CD4-positive, alpha-beta T cell treated with Interleukin-6 for 4 hours (primary cell): ENCODE results near the gene TMEM135.
A peak's percentile ranks its signal among the peaks of the same experiment; 100 is the strongest.
"Not testable (repeated sequence)": the region's sequence is repeated elsewhere in the genome, so short reads cannot be mapped to it uniquely, and the experiment has no call there.

ENCODE experiments used
- DNase-seq: peaks from one replicate; pipeline ENCODE4 v3.0.0-alpha.2; 2020; ENCODE audit warnings: mixed read lengths

Gene TMEM135

DNA sequence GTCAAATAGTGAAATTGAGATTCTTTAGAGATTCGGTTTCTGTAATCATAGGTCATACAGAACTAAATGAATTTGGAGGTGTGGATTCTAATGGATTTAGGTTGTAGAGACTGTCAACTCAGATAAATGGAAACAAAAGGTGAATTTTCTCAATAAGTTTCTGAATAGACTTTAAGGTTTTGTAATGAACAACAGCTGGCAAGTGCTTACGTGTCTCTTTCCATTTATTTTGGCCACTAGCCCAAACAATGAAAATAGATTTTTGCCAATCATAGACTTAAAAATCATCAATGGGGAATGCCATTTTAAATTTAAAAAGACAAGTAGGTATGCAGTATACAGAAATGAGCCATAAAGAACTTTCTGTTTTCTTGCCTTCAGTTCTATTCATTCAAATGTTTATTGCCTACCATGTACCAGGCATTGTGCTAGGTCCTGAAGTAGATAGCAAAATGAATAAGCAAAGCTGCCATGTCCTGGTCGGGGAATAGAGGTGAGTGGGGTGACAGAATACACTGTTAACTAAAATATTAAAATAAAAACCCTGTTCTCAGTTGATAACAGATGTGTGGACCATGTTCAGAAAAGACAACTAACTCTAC lies 16.9 kb upstream of the TMEM135 start:
- no peak for DNase-seq

DNA sequence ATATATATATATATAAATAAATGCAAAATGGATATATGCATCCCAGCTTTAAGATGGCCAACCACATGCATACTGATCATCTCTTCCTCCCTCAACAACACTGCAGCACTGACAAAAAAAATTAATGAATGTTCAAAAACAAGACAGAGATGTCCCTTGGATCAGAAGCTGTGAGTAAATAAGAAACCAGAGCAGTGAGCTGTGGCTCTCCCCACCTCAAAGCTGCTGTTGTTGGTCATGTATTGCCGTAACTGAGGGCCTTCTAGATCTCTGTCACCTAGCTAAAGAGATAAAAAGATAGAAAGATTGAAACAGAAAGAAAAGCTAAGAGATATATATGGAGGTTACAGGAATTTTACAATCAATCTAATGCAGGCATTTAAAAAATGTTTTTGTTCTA lies 15.5 kb upstream of the TMEM135 start:
- no peak for DNase-seq

DNA sequence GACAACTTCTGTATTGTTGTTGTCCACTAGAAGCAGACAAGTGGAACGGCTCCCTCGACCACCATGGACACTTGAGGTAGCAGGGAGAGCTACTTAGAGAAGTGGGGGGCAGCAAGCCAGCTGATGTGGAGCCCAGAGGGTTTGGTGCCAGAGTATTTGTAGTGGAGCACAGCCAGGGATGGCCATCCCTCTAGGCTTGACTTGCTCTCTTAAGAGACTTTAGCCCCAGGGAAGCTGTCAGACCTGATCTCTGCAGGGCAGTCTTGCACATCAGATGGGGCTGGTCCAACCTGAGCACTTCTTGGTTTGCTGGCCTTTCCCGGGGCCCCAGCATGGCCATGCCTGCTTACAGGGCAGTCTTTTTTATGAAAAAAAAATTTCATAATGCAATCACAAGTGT lies 15.0 kb upstream of the TMEM135 start:
- no peak for DNase-seq

DNA sequence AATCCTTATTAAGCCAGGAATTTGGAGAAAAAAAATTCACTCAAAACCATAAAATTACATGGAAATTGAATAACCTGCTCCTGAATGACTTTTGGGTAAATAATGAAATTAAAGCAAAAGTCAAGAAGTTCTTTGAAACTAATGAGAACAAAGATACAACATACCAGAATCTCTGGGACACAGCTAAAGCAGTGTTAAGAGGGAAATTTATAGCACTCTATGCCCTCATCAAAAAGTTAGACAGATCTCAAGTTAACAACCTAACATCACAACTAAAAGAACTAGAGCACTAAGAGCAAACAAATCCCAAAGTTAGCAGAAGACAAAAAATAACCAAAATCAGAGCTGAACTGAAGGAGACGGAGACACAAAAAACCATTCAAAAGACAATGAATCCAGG lies 11.3 kb upstream of the TMEM135 start:
- not testable (repeated sequence) for DNase-seq

DNA sequence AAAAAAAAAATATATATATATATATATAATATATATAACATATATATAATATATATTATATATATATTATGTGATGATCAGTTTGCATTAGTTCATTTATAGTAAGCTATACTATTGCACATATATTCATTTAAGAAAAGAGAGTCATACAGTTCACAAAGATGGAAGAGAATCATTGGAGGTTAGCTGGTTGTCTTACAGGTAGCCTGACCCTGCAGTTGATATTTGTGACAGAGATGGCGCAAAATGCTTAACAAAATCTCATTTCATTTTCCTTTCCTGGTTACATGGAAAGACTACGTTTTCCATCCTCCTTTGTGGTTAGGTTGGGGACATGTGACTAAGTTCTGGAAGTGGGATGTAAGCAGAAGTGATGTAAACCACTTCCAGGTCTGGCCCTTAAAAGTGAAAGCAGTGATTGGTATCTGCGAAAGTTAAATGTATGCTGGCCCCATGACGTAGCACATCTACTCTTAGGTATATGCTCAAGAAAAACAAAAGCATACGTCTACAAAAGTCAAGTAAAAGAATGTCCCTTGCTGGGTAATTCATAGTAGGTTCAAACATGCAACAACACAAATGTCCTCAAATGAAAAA lies 7.2 kb upstream of the TMEM135 start:
- no peak for DNase-seq

DNA sequence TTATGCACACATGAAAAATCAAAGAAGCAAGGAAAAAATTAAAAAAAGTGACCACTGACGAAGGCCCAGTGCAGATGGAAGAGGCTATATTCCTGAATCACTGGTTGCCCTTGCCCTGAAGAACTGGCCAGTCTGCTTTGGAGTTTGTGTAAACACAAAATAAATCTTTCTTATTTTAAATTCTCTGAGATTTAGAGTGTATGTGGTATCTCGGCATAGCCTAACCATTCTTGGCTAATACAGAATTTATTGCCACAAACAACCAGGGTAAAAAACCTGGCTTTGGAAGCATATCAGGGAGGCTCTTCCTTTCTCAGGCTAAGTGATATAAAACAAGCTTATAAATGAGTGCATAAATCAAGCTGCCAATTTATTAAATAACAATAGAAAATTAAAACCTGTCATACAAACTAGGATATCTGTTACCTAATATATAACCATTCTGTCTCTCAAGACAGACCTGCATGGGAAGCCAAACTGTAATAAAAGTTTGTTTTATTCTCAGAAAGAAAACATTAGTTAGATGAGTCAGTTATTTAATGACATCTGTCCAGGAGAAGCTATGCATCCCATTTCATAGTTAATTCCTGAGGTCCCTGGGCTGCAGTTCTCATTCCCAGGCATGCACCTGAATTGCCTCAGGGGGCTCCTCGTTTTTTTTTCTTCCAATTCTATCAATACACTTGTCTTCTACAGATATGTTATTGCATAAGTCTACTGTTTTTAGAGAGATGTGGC lies 6.1 kb upstream of the TMEM135 start:
- no peak for DNase-seq

DNA sequence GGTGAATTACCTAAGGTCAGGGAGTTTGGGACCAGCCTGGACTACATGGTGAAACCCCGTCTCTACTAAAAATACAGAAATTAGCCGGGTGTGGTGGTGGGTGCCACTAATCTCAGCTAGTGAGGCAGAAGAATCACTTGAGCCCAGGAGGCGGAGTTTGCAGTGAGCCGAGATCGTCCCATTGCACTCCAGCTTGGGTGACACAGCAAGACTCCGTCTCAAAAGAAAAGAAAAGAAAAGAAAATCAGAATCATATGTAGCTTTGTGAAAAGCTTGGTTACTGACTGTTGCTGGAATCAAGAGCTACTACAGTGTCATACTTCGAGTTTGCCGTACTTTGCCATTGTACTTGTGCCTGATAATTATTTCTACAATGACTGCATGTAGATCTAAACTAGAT lies 4.2 kb upstream of the TMEM135 start:
- DNase-seq, result no peak

DNA sequence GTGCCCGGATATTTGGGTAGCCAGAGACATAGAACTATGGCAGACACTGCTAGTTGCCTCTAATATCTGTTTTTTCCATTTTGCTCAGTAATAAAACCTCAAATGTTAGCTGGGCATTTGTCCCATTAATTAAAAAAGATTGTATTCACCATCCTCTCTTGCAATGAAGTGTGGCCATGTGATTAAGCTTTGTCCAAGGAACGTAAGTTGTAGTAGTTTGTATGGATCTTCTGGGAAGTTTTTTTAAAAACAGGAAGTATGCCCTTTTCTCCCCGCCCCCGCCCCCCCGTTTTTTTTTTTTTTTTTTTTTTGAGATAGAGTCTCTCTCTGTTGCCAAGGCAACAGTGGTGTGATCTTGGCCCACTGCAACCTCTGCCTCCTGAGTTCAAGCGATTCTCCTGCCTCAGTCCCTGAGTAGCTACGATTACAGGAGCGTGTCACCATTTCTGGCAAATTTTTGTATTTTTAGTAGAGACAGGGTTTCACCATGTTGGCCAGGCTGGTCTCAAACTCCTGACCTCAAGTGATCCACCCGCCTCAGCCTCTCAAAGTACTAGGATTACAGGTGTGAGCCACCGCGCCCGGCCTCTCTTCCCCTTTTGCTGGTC lies 1.7 kb upstream of the TMEM135 start:
- DNase-seq, result no peak

DNA sequence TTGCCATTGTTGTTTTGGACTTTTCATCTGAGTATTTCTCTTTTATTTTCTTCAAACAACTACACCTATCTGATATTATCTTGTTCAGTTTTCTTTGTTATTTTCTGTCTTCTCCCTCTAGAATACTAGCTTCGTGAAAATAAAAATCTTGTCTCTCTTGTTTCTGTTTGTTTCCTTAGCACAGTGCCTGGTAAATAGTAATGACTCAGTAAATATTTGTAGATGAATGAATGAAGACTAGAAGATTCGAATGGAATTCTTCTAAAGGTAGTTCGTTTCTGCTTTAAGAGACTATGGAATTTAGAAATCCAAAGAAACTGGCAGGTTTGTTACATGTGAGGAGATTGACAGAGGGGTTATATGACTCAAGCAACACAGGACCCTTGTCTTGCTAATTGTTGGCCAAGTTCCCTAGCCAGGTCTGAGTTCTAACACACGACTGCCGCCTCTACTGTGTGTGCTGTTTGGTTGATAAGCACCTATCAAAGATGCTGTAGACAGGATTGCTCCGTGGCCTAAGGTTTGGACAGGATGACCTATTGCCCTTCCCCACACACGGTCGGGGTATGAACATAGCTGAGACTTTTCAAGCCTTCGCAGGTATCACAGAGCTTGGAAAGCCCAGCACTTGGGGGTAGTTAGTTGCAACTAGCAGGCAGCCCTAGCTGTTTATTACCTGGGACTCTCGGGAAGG lies 831 bp upstream of the TMEM135 start:
- DNase-seq, result peak; percentile 8

DNA sequence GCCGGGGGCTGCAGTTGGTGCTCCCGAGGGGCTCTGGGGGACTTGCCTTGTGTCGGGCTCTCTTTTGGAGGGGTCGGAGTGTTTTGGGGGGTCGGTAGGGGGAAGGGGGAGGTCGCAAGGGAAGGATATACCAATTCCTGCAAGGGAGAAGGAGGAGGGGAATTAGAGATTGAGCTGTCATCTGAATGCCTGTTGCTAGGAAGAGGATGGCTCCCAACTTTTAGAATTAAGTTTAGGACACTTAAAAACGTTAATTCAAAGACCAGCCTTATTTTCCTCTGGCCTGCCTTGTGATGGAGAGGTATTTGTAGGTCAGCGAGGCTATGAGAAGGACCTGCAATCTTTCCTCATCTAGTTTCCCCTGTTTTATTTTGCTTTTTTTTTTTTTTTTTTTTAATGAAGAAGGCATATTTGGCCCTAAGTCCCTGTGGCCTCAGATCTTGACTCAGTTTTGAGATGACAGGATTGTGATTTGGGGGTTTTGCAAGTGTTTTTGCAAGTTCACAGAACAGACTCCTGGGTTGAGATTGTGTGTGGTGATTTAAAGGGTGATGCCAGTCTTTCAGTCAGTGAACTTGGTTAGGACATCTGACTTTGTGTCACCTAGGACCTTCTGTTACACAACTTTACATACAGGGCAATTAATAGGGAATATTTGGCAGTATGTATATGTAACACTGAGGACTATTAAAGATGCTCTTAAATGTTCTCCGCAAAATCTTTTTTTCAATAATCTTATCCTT lies 672 bp downstream of the TMEM135 start:
- DNase-seq, result no peak

DNA sequence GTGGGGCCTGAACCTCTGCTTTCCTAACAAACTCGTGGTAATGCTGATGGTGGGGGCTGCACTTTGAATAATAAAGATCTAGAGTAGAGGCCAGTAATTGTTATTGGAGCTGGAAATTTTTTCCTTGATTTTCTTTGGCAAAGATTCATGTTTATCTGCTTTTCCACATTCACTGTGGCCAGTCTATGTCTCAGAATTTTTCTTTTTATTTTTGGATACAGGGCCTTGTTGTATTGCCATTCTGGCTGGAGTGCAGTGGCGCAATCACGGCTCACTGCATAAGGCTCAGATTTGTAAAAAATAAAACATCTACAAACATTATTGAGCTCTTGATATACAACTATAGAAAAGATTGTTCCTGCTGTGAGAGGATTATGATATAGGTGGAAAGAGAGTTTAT lies 1.6 kb downstream of the TMEM135 start:
- DNase-seq, result no peak

DNA sequence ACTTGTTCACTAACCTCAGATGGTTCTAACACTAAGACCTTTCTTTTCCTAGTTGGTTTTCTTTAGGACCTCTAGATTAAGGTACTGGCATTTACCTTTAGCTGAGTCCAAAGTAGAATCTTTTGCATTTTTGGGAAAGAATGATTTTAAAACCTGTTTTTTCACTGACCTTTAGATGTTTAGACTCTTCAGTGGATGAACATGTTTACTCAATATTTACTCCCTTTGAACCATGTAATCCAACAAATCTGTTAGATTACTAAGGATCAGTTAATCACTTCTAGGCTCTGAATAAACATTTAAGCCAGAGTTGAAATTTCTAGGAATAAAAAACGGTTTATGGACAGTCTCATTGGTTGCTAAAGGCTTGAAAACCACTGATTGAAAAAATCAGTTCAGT lies 6.2 kb downstream of the TMEM135 start:
- no peak for DNase-seq

DNA sequence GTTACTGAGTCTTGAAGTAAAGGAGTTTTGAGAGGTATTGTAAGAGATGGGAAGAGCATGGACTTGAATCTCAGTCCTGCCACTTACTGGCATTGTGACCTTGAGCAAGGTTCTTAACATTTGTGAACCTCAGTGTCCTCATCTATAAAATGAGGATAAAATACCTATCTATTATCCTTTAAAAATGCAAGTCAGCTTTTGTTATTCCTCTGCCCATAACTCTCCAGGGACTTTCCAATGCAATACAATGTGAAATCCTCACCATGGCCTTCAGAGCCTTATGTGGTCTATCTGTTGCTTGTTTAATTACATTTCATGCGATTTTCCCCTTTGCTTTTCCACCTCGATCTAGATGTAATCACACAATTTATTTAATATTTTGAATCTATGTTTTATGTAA lies 9.1 kb downstream of the TMEM135 start:
- no peak for DNase-seq

DNA sequence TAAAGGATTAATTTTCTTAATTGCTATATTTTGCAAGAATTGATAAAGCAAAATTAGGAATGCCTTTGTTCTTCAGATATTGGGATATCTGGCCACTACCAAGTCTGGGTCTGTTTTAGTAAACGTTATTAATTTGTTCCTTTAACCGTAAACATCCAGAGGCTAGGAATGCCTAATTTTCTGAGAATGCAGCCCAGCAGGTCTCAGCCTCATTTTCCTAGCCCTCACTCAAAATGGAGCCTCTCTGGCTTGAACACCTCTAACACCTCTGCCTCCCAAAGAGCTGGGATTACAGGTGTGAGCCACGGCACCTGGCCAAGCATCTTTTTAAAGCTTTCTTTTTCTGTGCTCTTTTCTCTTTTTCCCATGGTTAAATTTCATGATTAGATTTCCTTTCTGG lies 18.4 kb downstream of the TMEM135 start:
- no peak for DNase-seq

DNA sequence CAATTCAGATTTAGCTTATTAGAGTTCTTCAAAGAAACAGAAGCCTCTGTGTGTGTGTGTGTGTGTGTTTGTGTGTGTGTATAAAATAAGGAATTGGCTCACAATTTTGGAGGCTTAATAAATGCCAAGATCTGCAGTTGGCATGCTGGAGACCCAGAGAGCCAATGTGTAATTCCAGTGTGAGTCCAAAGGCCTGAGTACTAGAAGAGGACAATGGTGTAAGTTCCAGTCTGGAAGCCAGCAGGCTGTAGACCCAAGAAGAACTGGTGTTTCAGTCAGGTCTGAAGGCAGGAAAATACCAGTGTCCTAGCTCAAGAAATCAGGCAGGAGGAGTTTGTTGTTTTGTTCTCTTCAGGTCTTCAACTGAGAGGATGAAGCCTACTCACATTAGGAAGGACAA lies 20.0 kb downstream of the TMEM135 start:
- no peak for DNase-seq

DNA sequence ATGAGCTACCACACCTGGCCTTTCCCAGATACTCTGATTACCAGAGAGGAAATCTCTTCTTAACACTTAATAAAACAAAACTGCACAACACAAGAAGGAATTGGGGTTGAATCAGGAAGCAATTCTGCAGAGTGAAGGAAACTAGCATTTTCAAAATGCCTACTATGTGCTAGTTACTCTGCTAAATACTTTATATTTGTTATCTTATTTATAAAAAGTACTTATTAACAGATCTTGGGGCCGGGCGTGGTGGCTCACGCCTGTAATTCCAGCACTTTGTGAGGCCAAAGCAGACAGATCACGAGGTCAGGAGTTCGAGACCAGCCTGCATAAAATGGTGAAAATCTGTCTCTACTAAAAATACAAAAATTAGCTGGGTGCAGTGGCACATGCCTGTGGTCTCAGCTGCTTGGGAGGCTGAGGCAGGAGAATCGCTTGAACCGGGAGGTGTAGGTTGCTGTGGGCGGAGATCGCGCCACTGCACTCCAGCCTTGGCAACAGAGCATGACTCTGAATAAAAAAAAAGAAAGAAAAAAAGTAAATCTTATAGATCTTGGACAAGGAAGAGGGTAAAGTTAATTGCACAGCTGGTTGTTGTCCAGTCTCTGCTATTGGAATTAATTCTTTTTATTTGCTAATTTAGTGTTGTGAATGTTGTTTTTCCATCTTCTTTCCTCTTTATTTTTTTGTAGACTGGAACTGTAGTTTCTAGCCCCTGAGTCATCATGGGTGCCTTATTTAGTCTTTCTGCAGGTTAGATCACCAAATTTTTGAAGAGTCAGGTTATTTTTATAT lies 22.1 kb downstream of the TMEM135 start:
- DNase-seq, result no peak

DNA sequence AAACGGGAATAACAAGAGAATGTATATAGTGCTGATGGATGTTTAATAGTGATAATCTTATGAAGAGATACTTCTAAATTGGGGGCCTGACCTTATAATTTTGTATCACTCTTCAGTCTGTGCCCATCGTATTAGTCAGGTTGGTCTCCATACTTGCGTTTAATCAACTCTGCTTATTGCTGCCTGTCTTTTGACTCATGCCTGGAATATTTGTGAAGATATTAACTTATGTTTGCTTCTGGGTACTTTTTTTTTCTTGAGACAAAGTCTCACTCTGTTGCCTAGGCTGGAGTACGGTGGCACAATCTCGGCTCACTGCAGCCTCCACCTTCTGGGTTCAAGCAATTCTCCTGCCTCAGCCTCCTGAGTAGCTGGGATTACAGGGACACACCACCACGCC lies 24.0 kb downstream of the TMEM135 start:
- no peak for DNase-seq

DNA sequence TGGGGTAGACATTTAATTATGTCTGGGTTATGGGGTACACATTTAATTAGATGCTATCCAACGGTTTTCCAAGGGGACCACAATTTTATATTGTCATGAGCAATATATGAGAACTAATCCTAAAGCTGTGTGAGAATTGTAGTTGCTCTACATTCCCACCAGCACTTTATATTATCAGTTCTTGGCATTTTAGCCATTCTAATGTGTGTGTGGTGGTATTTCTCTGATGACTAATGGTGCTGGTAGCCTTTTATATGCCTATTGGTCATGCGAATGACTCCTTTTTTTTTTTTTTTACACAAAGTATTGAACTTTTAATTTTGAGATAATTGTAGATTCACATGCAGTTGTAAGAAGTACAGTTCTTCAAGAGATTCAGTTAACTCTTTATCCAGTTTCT lies 26.2 kb downstream of the TMEM135 start:
- DNase-seq, result no peak

DNA sequence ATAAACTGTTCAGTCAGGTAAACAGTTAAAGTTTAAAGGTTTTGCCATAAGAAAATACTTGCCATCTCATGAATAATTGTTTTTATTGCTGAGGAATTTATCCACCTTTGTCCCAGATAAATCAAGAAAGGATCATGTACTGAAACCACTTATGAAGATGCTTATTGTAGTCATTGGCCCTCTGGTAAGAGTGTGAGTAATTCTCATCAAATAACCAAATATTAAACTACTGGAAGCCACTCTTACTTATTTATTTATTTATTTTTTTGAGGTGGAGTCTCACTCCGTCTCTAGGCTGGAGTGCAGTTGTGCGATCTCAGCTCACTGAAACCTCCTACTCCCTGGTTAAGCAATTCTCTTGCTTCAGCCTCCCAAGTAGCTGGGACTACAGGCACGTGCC lies 35.1 kb downstream of the TMEM135 start:
- no peak for DNase-seq

DNA sequence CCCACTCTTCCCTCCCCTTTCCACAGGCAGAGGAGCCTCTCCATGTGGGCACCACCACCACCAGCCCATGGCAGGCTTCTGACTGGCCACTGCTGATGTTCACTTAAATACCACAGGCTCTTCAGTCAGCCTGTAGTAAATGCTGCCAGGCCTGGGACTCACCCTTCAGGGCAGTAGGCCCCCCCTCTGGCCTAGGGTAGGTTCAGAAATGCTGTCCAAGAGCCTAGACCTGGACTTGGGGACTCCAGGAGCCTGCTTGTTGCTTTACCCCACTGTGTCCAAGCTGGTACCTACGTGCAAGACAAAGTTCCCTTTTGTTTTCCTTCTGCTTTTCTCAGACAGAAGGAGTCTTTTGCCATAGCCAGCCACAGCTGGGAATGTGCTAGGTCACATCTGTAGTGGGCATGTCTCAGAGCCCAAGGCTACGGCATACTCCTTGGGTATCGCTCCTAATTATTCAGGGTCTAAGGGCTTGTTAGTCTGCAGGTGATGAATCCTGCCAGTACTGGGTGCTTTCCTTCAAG lies 38.6 kb downstream of the TMEM135 start:
- no peak for DNase-seq

DNA sequence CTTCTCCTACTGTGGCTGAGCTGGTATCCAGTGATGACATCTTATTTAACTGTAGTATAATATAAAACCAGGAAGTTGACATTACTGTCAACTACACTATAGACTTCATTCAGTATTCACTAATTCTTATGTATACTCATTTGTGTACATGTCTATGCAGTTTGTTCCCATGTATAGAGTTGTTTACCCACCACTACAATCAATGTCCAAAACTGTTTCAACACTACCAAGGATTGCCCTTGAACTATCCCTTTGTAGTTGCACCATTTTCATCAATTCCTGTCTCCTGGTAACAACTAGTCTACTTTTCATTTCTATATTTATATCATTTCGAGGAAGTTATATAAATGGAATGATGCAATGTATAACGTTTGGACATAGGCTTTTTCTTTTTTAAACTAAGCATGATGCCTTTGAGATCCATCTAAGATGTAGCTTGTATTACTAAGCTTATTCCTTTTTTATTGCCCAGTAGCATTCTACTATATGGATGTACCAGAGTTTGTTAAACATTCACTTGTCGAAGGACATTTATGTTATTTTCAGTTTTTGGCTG lies 39.2 kb downstream of the TMEM135 start:
- DNase-seq, result no peak
